H1 (cell line): ENCODE measurements around the gene SAMMSON. TPM values are rescaled to one million over a fixed set of nuclear protein-coding genes. Genes with fewer than 3 reads are reported as not detected.

Source experiments
- CTCF ChIA-PET: fragments of 300-600 bp; sonication (Branson Sonifier 250); formaldehyde crosslinking; loops from one replicate; lab custom pipeline; 2021; ENCODE audit not compliant: partially characterized antibody; lab: Charles Lee
- POLR2A ChIA-PET: fragments of 300-600 bp; sonication (Branson Sonifier 250); formaldehyde crosslinking; loops from one replicate; lab custom pipeline; 2021; ENCODE audit warnings: inconsistent platforms; ENCODE audit not compliant: partially characterized antibody; lab: Charles Lee
- DNase-seq, 2 experiments: peaks; one replicate each; pipeline versions ENCODE4 v3.0.0 to v3.0.0-alpha.2; 2010 to 2022; ENCODE audit warnings: low spot score in 2 of 2, low read depth in 1 of 2, mixed read lengths in 1 of 2
- FAIRE-seq: peaks from 2 replicates; lab custom pipeline; 2011; peaks lifted over from hg19 to GRCh38; lab: Jason Lieb, UNC
- H2AFZ ChIP-seq: 2 replicates; pipeline ENCODE4 v1.8.1; 2012; ENCODE audit warnings: low read length, inconsistent platforms
- H2AK5ac ChIP-seq: 2 replicates; pipeline ENCODE4 v1.6.1; 2013; ENCODE audit warnings: low read depth, low read length
- H2BK120ac ChIP-seq: replicated peaks from 2 replicates; pipeline ENCODE3; 2013; ENCODE audit warnings: low read depth, low read length, inconsistent platforms
- H2BK12ac ChIP-seq: 2 replicates; pipeline ENCODE4 v1.6.1; 2013; ENCODE audit warnings: low read depth, low read length
- H2BK15ac ChIP-seq: 2 replicates; pipeline ENCODE4 v1.6.1; 2013; ENCODE audit warnings: low read length
- H2BK20ac ChIP-seq: 2 replicates; pipeline ENCODE4 v1.6.1; 2013; ENCODE audit warnings: low read length
- H2BK5ac ChIP-seq: 2 replicates; pipeline ENCODE4 v1.6.1; 2013; ENCODE audit warnings: low read depth, low read length
- H3K14ac ChIP-seq: 2 replicates; pipeline ENCODE4 v1.6.1; 2013; ENCODE audit warnings: inconsistent platforms; ENCODE audit not compliant: insufficient read length
- H3K18ac ChIP-seq: 2 replicates; pipeline ENCODE4 v1.6.1; 2013; ENCODE audit warnings: low read length; ENCODE audit errors: extremely low read depth
- H3K23ac ChIP-seq: 2 replicates; pipeline ENCODE4 v1.6.1; 2013; ENCODE audit warnings: inconsistent platforms; ENCODE audit not compliant: insufficient read length
- H3K23me2 ChIP-seq: 2 replicates; pipeline ENCODE4 v1.6.1; 2013; ENCODE audit warnings: low read depth, low read length
- H3K27ac ChIP-seq: 2 replicates; pipeline ENCODE4 v1.6.1; 2011; ENCODE audit warnings: low read depth, low read length, inconsistent platforms
- H3K27me3 ChIP-seq, 4 experiments: replicated peaks in 1 of 4; 1 replicate in 1 of 4; 2 replicates in 3 of 4; pipeline versions ENCODE4 v1.6.1 to v1.8.1; 2011 to 2013; ENCODE audit warnings: low read length in 3 of 4, mild to moderate bottlenecking in 3 of 4, inconsistent platforms in 2 of 4, mixed read lengths in 2 of 4, moderate library complexity in 1 of 4; ENCODE audit not compliant: control insufficient read depth in 3 of 4, insufficient read depth in 3 of 4; ENCODE audit errors: extremely low read depth in 1 of 4
- H3K36me3 ChIP-seq, 4 experiments: 2 replicates each; pipeline versions ENCODE4 v1.6.1 to v1.8.1; 2011 to 2013; ENCODE audit warnings: mild to moderate bottlenecking in 4 of 4, low read length in 3 of 4, moderate library complexity in 2 of 4, control low read depth in 1 of 4, inconsistent platforms in 1 of 4; ENCODE audit not compliant: insufficient read depth in 4 of 4, control insufficient read depth in 2 of 4
- H3K4ac ChIP-seq: replicated peaks from 2 replicates; pipeline ENCODE3; 2013; ENCODE audit warnings: low read length, low read depth, mixed read lengths, inconsistent platforms; ENCODE audit not compliant: insufficient read length
- H3K4me1 ChIP-seq, 4 experiments: replicated peaks in 1 of 4; 1 replicate in 1 of 4; 2 replicates in 3 of 4; pipeline versions ENCODE4 v1.6.1 to v1.8.1; 2011 to 2013; ENCODE audit warnings: low read length in 3 of 4, inconsistent platforms in 2 of 4, mixed read lengths in 1 of 4; ENCODE audit not compliant: insufficient read depth in 4 of 4, control insufficient read depth in 3 of 4
- H3K4me2 ChIP-seq, 2 experiments: 2 replicates each; pipeline versions ENCODE4 v1.6.1 to v1.8.1; 2011 to 2013; ENCODE audit warnings: low read depth in 2 of 2, low read length in 2 of 2, control low read depth in 1 of 2, inconsistent platforms in 1 of 2, mild to moderate bottlenecking in 1 of 2; ENCODE audit not compliant: insufficient read depth in 1 of 2
- H3K4me3 ChIP-seq, 4 experiments: fragments of 200-600, 300-600 bp in 1 of 4; sonication (generic), shearing (Covaris generic), sonication (Bioruptor Twin) in 1 of 4; 2 replicates each; pipeline versions ENCODE4 v1.5.1 to v1.8.1; 2011 to 2016; ENCODE audit warnings: low read length in 4 of 4, low read depth in 3 of 4, control low read depth in 2 of 4, inconsistent platforms in 2 of 4, mild to moderate bottlenecking in 2 of 4, mixed read lengths in 1 of 4, moderate library complexity in 1 of 4; ENCODE audit not compliant: insufficient read depth in 2 of 4; ENCODE audit errors: extremely low read depth in 1 of 4
- H3K56ac ChIP-seq: replicated peaks from 2 replicates; pipeline ENCODE3; 2013; ENCODE audit warnings: low read depth, mild to moderate bottlenecking, mixed read lengths, low read length, inconsistent platforms; ENCODE audit not compliant: insufficient read length
- H3K79me1 ChIP-seq: 2 replicates; pipeline ENCODE4 v1.6.1; 2013; ENCODE audit warnings: low read depth, low read length, control low read depth
- H3K79me2 ChIP-seq, 2 experiments: 2 replicates each; pipeline versions ENCODE4 v1.6.1 to v1.8.1; 2012 to 2013; ENCODE audit warnings: low read length in 2 of 2, mild to moderate bottlenecking in 2 of 2, inconsistent platforms in 1 of 2; ENCODE audit not compliant: insufficient read depth in 2 of 2, control insufficient read depth in 1 of 2
- H3K9ac ChIP-seq, 4 experiments: replicated peaks in 1 of 4; 1 replicate in 1 of 4; 2 replicates in 3 of 4; pipeline versions ENCODE4 v1.6.1 to v1.8.1; 2011 to 2013; ENCODE audit warnings: low read depth in 3 of 4, low read length in 3 of 4, control low read depth in 2 of 4, mild to moderate bottlenecking in 2 of 4, moderate library complexity in 2 of 4, inconsistent platforms in 1 of 4; ENCODE audit errors: extremely low read depth in 1 of 4
- H3K9me3 ChIP-seq, 2 experiments: 2 replicates each; pipeline versions ENCODE4 v1.6.1 to v1.8.1; 2012 to 2013; ENCODE audit warnings: mild to moderate bottlenecking in 2 of 2, moderate library complexity in 2 of 2, control low read depth in 1 of 2, inconsistent platforms in 1 of 2, low read depth in 1 of 2, low read length in 1 of 2, mixed read lengths in 1 of 2; ENCODE audit not compliant: insufficient read depth in 2 of 2
- H4K20me1 ChIP-seq, 2 experiments: replicated peaks in 1 of 2; 2 replicates each; pipeline versions ENCODE3 to v1.8.1; 2011 to 2013; ENCODE audit warnings: inconsistent platforms in 2 of 2, low read length in 2 of 2, mild to moderate bottlenecking in 1 of 2; ENCODE audit not compliant: insufficient read depth in 2 of 2, control insufficient read depth in 1 of 2
- H4K5ac ChIP-seq: 2 replicates; pipeline ENCODE4 v1.6.1; 2013; ENCODE audit warnings: low read length, low read depth, mixed read lengths, inconsistent platforms; ENCODE audit not compliant: insufficient read length
- H4K8ac ChIP-seq: 2 replicates; pipeline ENCODE4 v1.8.0; 2013; ENCODE audit warnings: mild to moderate bottlenecking, moderate library complexity, low read length, inconsistent platforms; ENCODE audit not compliant: insufficient read depth; ENCODE audit errors: extremely low read depth
- H4K91ac ChIP-seq: replicated peaks from 2 replicates; pipeline ENCODE3; 2013; ENCODE audit warnings: low read length, mixed read lengths, inconsistent platforms; ENCODE audit not compliant: insufficient read length
- CBX5 ChIP-seq: fragments of 300-800, 300-1000 bp; sonication (generic); IDR thresholded peaks from 2 replicates; pipeline ENCODE4 v1.7.1; 2016; ENCODE audit warnings: antibody characterized with exemption, low read length, low read depth
- FOSL1 ChIP-seq: IDR thresholded peaks from 2 replicates; pipeline ENCODE4 v1.6.1; 2011; ENCODE audit warnings: mild to moderate bottlenecking, low read depth, low read length, moderate library complexity; ENCODE audit not compliant: insufficient read depth
- SIRT6 ChIP-seq: IDR thresholded peaks from one replicate; pipeline ENCODE4 v1.7.1; 2012; ENCODE audit warnings: low read length, inconsistent platforms
- TAF7 ChIP-seq: optimal IDR thresholded peaks from 2 replicates; pipeline ENCODE3; 2011; ENCODE audit warnings: low read depth, mild to moderate bottlenecking, inconsistent platforms, low read length, moderate library complexity, borderline replicate concordance
- WGBS, 2 experiments: shearing (Covaris generic) in 1 of 2; methylation state at CpG; one replicate each; pipeline versions ENCODE4 v1.1.6 to v1.1.7; 2013 to 2015; ENCODE audit warnings: low lambda C conversion rate in 2 of 2, mixed read lengths in 2 of 2, inconsistent platforms in 1 of 2, low coverage in 1 of 2, missing lambda C conversion rate in 1 of 2; ENCODE audit not compliant: insufficient replicate concordance in 2 of 2, insufficient coverage in 1 of 2, insufficient read length in 1 of 2; ENCODE audit errors: extremely low coverage in 1 of 2, missing lambda C conversion rate in 1 of 2; 5-methylcytosine and 5-hydroxymethylcytosine counted together
- polyA plus RNA-seq, 7 experiments: library from polyadenylated mRNA; depleted of rRNA in 3 of 7; stranded (reverse) in 5 of 7; unstranded in 2 of 7; fragments of >200 nt in 5 of 7; fragments of 200-250 nt in 2 of 7; gene quantifications; 1 replicate in 5 of 7; 2 replicates in 1 of 7; 4 replicates in 1 of 7; pipeline versions ENCODE4 v1.2.1 to v1.2.3, GENCODE V29; 2011 to 2013; ENCODE audit warnings: missing spikeins in 2 of 7, mixed read lengths in 2 of 7
- total RNA-seq: library from RNA; stranded (reverse); fragmentation: NEBNext Ultra II Directional; extraction: Animal tissue kit (Norgen Biotek cat#: 25700); gene quantifications from 2 replicates; pipeline ENCODE4 v1.2.1, GENCODE V29; 2021
- TF ChIP-seq, protein P1 (sequence below): IDR thresholded peaks from 2 replicates; pipeline ENCODE4 v1.6.1; 2011; ENCODE audit warnings: low read depth, mild to moderate bottlenecking, low read length; ENCODE audit not compliant: insufficient read depth
- TF ChIP-seq, protein P2 (sequence below): IDR thresholded peaks from 2 replicates; pipeline ENCODE4 v1.6.1; 2012; ENCODE audit warnings: inconsistent platforms

Gene SAMMSON
- total and polyA plus RNA-seq, 2 of the 8 experiments (the other 6 are each of a cell fraction or from before 2014, with no cell fraction given), result not detected

DNA sequence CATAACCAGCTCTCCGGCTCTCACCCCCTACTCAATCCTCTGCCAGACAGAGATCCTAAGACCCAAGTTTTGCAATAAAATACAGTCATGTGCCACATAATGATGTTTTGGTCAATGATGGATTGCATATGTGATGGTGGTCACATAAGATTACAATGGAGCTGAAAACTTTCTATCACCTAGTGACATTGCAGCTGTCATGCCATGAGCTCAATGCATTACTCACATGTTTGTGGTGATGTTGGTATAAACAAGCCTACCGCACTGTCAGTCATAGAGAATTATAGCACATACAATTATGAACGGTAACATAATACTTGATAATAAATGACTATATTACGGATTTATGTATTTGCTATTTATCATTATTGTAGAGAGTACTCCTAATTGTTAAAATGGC, 26.9 kb upstream of the SAMMSON start:
- no peak overlapping the region for H4K91ac ChIP-seq
- no peak overlapping the region for H3K18ac ChIP-seq
- 96% methylated on average over 4 of the region's 4 CpGs; no CpG with 5 or more reads in 1 of the 2 experiments for WGBS, 2 experiments
- no peak overlapping the region for H3K9ac ChIP-seq
- no peaks in the 10 kb centered on the region for H3K23me2 ChIP-seq
- H3K23ac ChIP-seq, result no peak overlapping the region
- no peaks in the 10 kb centered on the region for H3K36me3 ChIP-seq
- H3K4me1 ChIP-seq, result no peaks in the 10 kb centered on the region
- no peak overlapping the region for H2BK5ac ChIP-seq
- POLR2A ChIA-PET, result no interaction called here
- no peak overlapping the region for H2AK5ac ChIP-seq
- H2BK20ac ChIP-seq, result no peak overlapping the region
- no peak overlapping the region for H3K4ac ChIP-seq
- no peak overlapping the region for H3K56ac ChIP-seq
- no peak overlapping the region for H3K4me3 ChIP-seq
- no peaks in the 10 kb centered on the region for H3K27me3 ChIP-seq
- no peak for TF ChIP-seq FOSL1
- TF ChIP-seq TAF7, result no peak
- TF ChIP-seq, protein P1, sequence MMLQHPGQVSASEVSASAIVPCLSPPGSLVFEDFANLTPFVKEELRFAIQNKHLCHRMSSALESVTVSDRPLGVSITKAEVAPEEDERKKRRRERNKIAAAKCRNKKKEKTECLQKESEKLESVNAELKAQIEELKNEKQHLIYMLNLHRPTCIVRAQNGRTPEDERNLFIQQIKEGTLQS, result no peak
- TF ChIP-seq CBX5, result no peak
- TF ChIP-seq, protein P2, sequence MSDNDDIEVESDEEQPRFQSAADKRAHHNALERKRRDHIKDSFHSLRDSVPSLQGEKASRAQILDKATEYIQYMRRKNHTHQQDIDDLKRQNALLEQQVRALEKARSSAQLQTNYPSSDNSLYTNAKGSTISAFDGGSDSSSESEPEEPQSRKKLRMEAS, result no peak
- no peak for TF ChIP-seq SIRT6
- TF ChIP-seq, all 59 proteins: peak for 0
- Histone ChIP-seq H3K4me2 (no peak overlapping the region), H2BK120ac (no peak overlapping the region), H4K8ac (no peak overlapping the region), H2BK12ac (no peak overlapping the region), H4K5ac (no peak overlapping the region), H3K27ac (no peak overlapping the region), H3K14ac (no peak overlapping the region), H2AFZ (no peak overlapping the region), H3K79me2 (no peaks in the 10 kb centered on the region), H4K20me1 (no peaks in the 10 kb centered on the region), H3K9me3 (no peaks in the 10 kb centered on the region), H2BK15ac (no peak overlapping the region), H3K79me1 (no peaks in the 10 kb centered on the region)
- CTCF ChIA-PET, result interaction anchor here (0.9 kb wide), 1 partner anchor 51 kb away, joined by 3 read pairs; no protein-coding TSS in a partner anchor
- no peak for DNase-seq
- no peak for FAIRE-seq
